HAP-1 (cell line): ENCODE measurements around the gene SELENOH.

Source experiments
- DNase-seq, 2 experiments: peaks; one replicate each; pipeline ENCODE4 v3.0.0-alpha.2; 2016 to 2020; ENCODE audit warnings: low spot score in 2 of 2
- H3K27me3 ChIP-seq: fragments of 250-450 bp; sonication (Bioruptor Pico); 2 replicates; pipeline ENCODE4 v1.5.1; 2020; ENCODE audit warnings: low read depth, mild to moderate bottlenecking, moderate library complexity
- H3K36me3 ChIP-seq: fragments of 250-450 bp; sonication (Bioruptor Pico); replicated peaks from 2 replicates; pipeline ENCODE4 v1.5.1; 2020; ENCODE audit warnings: mild to moderate bottlenecking
- H3K4me1 ChIP-seq: fragments of 250-450 bp; sonication (Bioruptor Pico); 2 replicates; pipeline ENCODE4 v1.5.1; 2020; ENCODE audit warnings: mild to moderate bottlenecking
- H3K4me3 ChIP-seq: fragments of 250-450 bp; sonication (Bioruptor Pico); 2 replicates; pipeline ENCODE4 v1.5.1; 2020; ENCODE audit warnings: mild to moderate bottlenecking, moderate library complexity
- H3K9me3 ChIP-seq: fragments of 250-450 bp; sonication (Bioruptor Pico); 2 replicates; pipeline ENCODE4 v1.5.1; 2020; ENCODE audit warnings: mild to moderate bottlenecking, moderate library complexity
- in situ Hi-C: fragments of 300-500 bp; cut with MboI; formaldehyde crosslinking; loops from 3 replicates; pipeline ENCODE4 v1.14.3; 2020; ENCODE audit warnings: low sequenced_read_pairs, inconsistent platforms, mixed read lengths

SELENOH gene

GRCh38 chr11:57761301-57762234 is 20.3 kb downstream of the SELENOH start, which contains the start of gene CTNND1:
Gene CTNND1, plus strand, starts transcription at chr11:57761802. Its CDS starts 29,677 bp downstream, at chr11:57791479.
- Histone ChIP-seq H3K36me3 (no peaks in the 10 kb centered on the region), H3K9me3 (no peaks in the 10 kb centered on the region), H3K27me3 (no peaks in the 10 kb centered on the region), H3K4me1 (peaks cover 5% of the 10 kb centered on the region), H3K4me3 (peak within 1 kb of the TSS; percentile 57)
- in situ Hi-C loops, result no loop called here
- DNase-seq, result peak; percentile 89 to 93

GRCh38 chr11:57762235-57762861 is 21.1 kb downstream of the SELENOH start:
- H3K4me1 ChIP-seq, result peaks cover 5% of the 10 kb centered on the region
- no peaks in the 10 kb centered on the region for H3K9me3 ChIP-seq
- H3K27me3 ChIP-seq, result no peaks in the 10 kb centered on the region
- H3K4me3 ChIP-seq, result peak overlapping the region; percentile 57
- DNase-seq, result peak in 1 of 2 experiments; percentile 48
- in situ Hi-C loops, result no loop called here
- no peaks in the 10 kb centered on the region for H3K36me3 ChIP-seq

GRCh38 chr11:57763568-57763967 is 22.3 kb downstream of the SELENOH start:
- Histone ChIP-seq H3K4me1 (peaks cover 5% of the 10 kb centered on the region), H3K27me3 (no peaks in the 10 kb centered on the region), H3K4me3 (peak overlapping the region; percentile 57), H3K36me3 (no peaks in the 10 kb centered on the region), H3K9me3 (no peaks in the 10 kb centered on the region)
- peak in 1 of 2 experiments; percentile 48 for DNase-seq
- in situ Hi-C loops, result no loop called here

- Histone ChIP-seq H3K4me3 (peak overlapping the region; percentile 57), H3K36me3 (no peaks in the 10 kb centered on the region), H3K4me1 (peaks cover 5% of the 10 kb centered on the region), H3K9me3 (no peaks in the 10 kb centered on the region), H3K27me3 (no peaks in the 10 kb centered on the region)
- in situ Hi-C loops, result no loop called here
- no peak for DNase-seq
These were observed 22.7 kb downstream of the SELENOH start for GRCh38 chr11:57764021-57764420.

- Histone ChIP-seq H3K36me3 (no peaks in the 10 kb centered on the region), H3K9me3 (no peaks in the 10 kb centered on the region), H3K4me1 (peaks cover 5% of the 10 kb centered on the region), H3K4me3 (no peak overlapping the region), H3K27me3 (no peaks in the 10 kb centered on the region)
- in situ Hi-C loops, result no loop called here
- DNase-seq, result no peak
These were observed 23.3 kb downstream of the SELENOH start for GRCh38 chr11:57764566-57764965.

- no peak overlapping the region for H3K4me3 ChIP-seq
- no peaks in the 10 kb centered on the region for H3K9me3 ChIP-seq
- H3K4me1 ChIP-seq, result peaks cover 5% of the 10 kb centered on the region
- DNase-seq, result no peak
- H3K36me3 ChIP-seq, result no peaks in the 10 kb centered on the region
- H3K27me3 ChIP-seq, result no peaks in the 10 kb centered on the region
- in situ Hi-C loops, result no loop called here
These were observed 23.7 kb downstream of the SELENOH start for GRCh38 chr11:57764972-57765371.

- H3K4me3 ChIP-seq, result no peak overlapping the region
- in situ Hi-C loops, result no loop called here
- peaks cover 6% of the 10 kb centered on the region for H3K4me1 ChIP-seq
- no peaks in the 10 kb centered on the region for H3K27me3 ChIP-seq
- no peaks in the 10 kb centered on the region for H3K9me3 ChIP-seq
- 0 out of 2 replicates have a peak, but pooled peaks cover 3% of the 10 kb centered on the region for H3K36me3 ChIP-seq
- DNase-seq, result no peak
These were observed 29.5 kb downstream of the SELENOH start for GRCh38 chr11:57770793-57771192.

- in situ Hi-C loops, result no loop called here
- Histone ChIP-seq H3K27me3 (no peaks in the 10 kb centered on the region), H3K9me3 (no peaks in the 10 kb centered on the region), H3K4me3 (no peak overlapping the region), H3K36me3 (0 out of 2 replicates have a peak, but pooled peaks cover 3% of the 10 kb centered on the region), H3K4me1 (peaks cover 12% of the 10 kb centered on the region)
- no peak for DNase-seq
These were observed 30.1 kb downstream of the SELENOH start for GRCh38 chr11:57771365-57771764.

- in situ Hi-C loops, result no loop called here
- Histone ChIP-seq H3K36me3 (0 out of 2 replicates have a peak, but pooled peaks cover 3% of the 10 kb centered on the region), H3K27me3 (no peaks in the 10 kb centered on the region), H3K4me1 (peaks cover 24% of the 10 kb centered on the region), H3K4me3 (no peak overlapping the region), H3K9me3 (no peaks in the 10 kb centered on the region)
- no peak for DNase-seq
These were observed 31.3 kb downstream of the SELENOH start for GRCh38 chr11:57772562-57772961.

- Histone ChIP-seq H3K4me1 (peaks cover 29% of the 10 kb centered on the region), H3K36me3 (0 out of 2 replicates have a peak, but pooled peaks cover 3% of the 10 kb centered on the region), H3K9me3 (no peaks in the 10 kb centered on the region), H3K4me3 (no peak overlapping the region), H3K27me3 (no peaks in the 10 kb centered on the region)
- no peak for DNase-seq
- in situ Hi-C loops, result no loop called here
These were observed 31.8 kb downstream of the SELENOH start for GRCh38 chr11:57773026-57773598.

- Histone ChIP-seq H3K9me3 (no peaks in the 10 kb centered on the region), H3K4me1 (peaks cover 45% of the 10 kb centered on the region)
- no peak for DNase-seq
These were observed 34.2 kb downstream of the SELENOH start for GRCh38 chr11:57775491-57775890.

GRCh38 chr11:57776031-57776521 is 34.8 kb downstream of the SELENOH start:
- H3K4me1 ChIP-seq, result peaks cover 51% of the 10 kb centered on the region
- H3K9me3 ChIP-seq, result no peaks in the 10 kb centered on the region
- no peak for DNase-seq
- H3K27me3 ChIP-seq, result no peaks in the 10 kb centered on the region
- in situ Hi-C loops, result no loop called here
- H3K36me3 ChIP-seq, result 0 out of 2 replicates have a peak, but pooled peaks cover 3% of the 10 kb centered on the region
- no peak overlapping the region for H3K4me3 ChIP-seq

More at GRCh38 chr11:57775491-57775890, 34.2 kb downstream of the SELENOH start:
- H3K36me3 ChIP-seq, result 0 out of 2 replicates have a peak, but pooled peaks cover 3% of the 10 kb centered on the region
- in situ Hi-C loops, result no loop called here
- H3K4me3 ChIP-seq, result no peak overlapping the region
- no peaks in the 10 kb centered on the region for H3K27me3 ChIP-seq

- in situ Hi-C loops, result no loop called here
- Histone ChIP-seq H3K9me3 (no peaks in the 10 kb centered on the region), H3K27me3 (no peaks in the 10 kb centered on the region), H3K36me3 (0 out of 2 replicates have a peak, but pooled peaks cover 3% of the 10 kb centered on the region), H3K4me3 (no peak overlapping the region), H3K4me1 (peaks cover 57% of the 10 kb centered on the region)
- no peak for DNase-seq
These were observed 35.4 kb downstream of the SELENOH start for GRCh38 chr11:57776577-57777210.
